Measurements from ENCODE around the gene SP140L. TPM values are rescaled to one million over a fixed set of nuclear protein-coding genes. Genes with fewer than 3 reads are reported as not detected.

The SP140L gene
- total and polyA plus RNA-seq, 2 of the 8 experiments (the other 6 are each of a cell fraction or from before 2014, with no cell fraction given) = 0.36 to 1.5 TPM

GRCh38 chr2:230319211-230319862, 7.7 kb upstream of the SP140L start (continued):
- no peak for TF ChIP-seq MAFK (IDR thresholded peaks at IDR 0.05; ENCODE audit: low read depth, low read length)
- no peak for TF ChIP-seq BACH1 (IDR thresholded peaks at IDR 0.05; ENCODE audit: low read length)
- TF ChIP-seq KDM4A (IDR thresholded peaks at IDR 0.05; ENCODE audit: low read depth, low read length, severe bottlenecking) = no peak
- no peak for TF ChIP-seq CBX8 (IDR thresholded peaks at IDR 0.05; ENCODE audit: borderline replicate concordance, low read depth, low read length)

All from H1 (cell line).